BLaER1 treated with 17β-estradiol and CSF1 and Interleukin-3, amounts not matched to agents 10 nM and 100 nM (cell line): ENCODE measurements around the gene DHRS3.

Experiments
- H3K27ac ChIP-seq, 11 experiments: shearing (Covaris generic); formaldehyde crosslinking; 2 replicates each; pipeline ENCODE4 v1.8.1; 2022
- H3K27me3 ChIP-seq, 11 experiments: shearing (Covaris generic); formaldehyde crosslinking; 2 replicates each; pipeline ENCODE4 v1.8.1; 2022
- H3K36me3 ChIP-seq, 11 experiments: shearing (Covaris generic); formaldehyde crosslinking; 2 replicates each; pipeline ENCODE4 v1.8.1; 2022
- H3K4me1 ChIP-seq, 10 experiments: shearing (Covaris generic); formaldehyde crosslinking; 2 replicates each; pipeline ENCODE4 v1.8.1; 2022
- H3K4me2 ChIP-seq, 11 experiments: shearing (Covaris generic); formaldehyde crosslinking; 2 replicates each; pipeline ENCODE4 v1.8.1; 2022
- H3K4me3 ChIP-seq, 10 experiments: shearing (Covaris generic); formaldehyde crosslinking; 2 replicates each; pipeline ENCODE4 v1.8.1; 2022
- H3K9ac ChIP-seq, 11 experiments: shearing (Covaris generic); formaldehyde crosslinking; 2 replicates each; pipeline ENCODE4 v1.8.1; 2022
- H3K9me3 ChIP-seq, 11 experiments: shearing (Covaris generic); formaldehyde crosslinking; replicated peaks in 1 of 11; 2 replicates each; pipeline ENCODE4 v1.8.1; 2022
- H4K20me1 ChIP-seq, 11 experiments: shearing (Covaris generic); formaldehyde crosslinking; 2 replicates each; pipeline ENCODE4 v1.8.1; 2022
- Cebpa-rat ChIP-seq, 11 experiments: shearing (Covaris generic); IDR thresholded peaks; 2 replicates each; pipeline ENCODE4 v1.8.1; 2022

DHRS3 gene

GRCh38 chr1:12537906-12538461, 80.0 kb downstream of the DHRS3 start:
- TF ChIP-seq Cebpa-rat (IDR thresholded peaks at IDR 0.05): no peak
- peaks cover 12 to 27% (median 21%) of the 10 kb centered on the region in 10 experiments for H3K4me1 ChIP-seq
- H3K9me3 ChIP-seq: peaks cover 18 to 36% (median 27%) of the 10 kb centered on the region in 11 experiments
- H3K9ac ChIP-seq: no peak overlapping the region
- H3K27me3 ChIP-seq: no peaks in the 10 kb centered on the region
- H3K36me3 ChIP-seq: peaks cover 0 to 6% (median 0%) of the 10 kb centered on the region in 11 experiments; a peak in 3 of 22 replicates
- H3K4me2 ChIP-seq: no peak overlapping the region
- H3K27ac ChIP-seq: no peak overlapping the region
- no peak overlapping the region for H3K4me3 ChIP-seq
- H4K20me1 ChIP-seq: no peaks in the 10 kb centered on the region; a peak in 1 of 22 replicates

DNA sequence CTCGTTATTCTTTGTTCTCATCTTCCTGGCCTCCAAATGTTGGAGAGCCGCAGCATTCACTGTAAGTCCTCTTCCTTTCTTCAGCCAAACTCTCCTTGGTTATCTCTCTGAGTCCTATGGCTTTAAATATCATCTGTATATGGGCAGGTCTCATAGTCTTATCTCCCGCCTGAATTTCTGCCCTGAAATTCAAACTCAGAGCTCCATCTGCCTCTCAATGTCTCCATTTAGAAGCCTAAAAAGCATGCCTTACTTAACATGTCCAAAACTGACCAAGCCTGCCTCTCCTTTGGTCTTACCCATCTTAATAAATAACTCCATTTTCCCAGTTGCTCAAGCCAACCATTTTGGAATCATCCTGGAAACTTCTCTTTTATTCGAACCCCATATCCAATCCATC, 80.7 kb downstream of the DHRS3 start:
- Histone ChIP-seq H3K4me1 (peaks cover 12 to 23% (median 18%) of the 10 kb centered on the region in 10 experiments), H3K9ac (no peak overlapping the region), H3K27ac (no peak overlapping the region), H3K9me3 (peaks cover 18 to 36% (median 27%) of the 10 kb centered on the region in 11 experiments), H3K4me2 (no peak overlapping the region), H3K27me3 (no peaks in the 10 kb centered on the region), H3K4me3 (no peak overlapping the region), H3K36me3 (peaks cover 0 to 6% (median 0%) of the 10 kb centered on the region in 11 experiments; a peak in 3 of 22 replicates), H4K20me1 (no peaks in the 10 kb centered on the region; a peak in 1 of 22 replicates)
- TF ChIP-seq Cebpa-rat (IDR thresholded peaks at IDR 0.05): no peak

GRCh38 chr1:12536023-12536639, 81.9 kb downstream of the DHRS3 start:
- no peak overlapping the region for H3K4me2 ChIP-seq
- no peak overlapping the region for H3K27ac ChIP-seq
- TF ChIP-seq Cebpa-rat (IDR thresholded peaks at IDR 0.05): no peak
- no peak overlapping the region for H3K4me3 ChIP-seq
- H3K36me3 ChIP-seq: peaks cover 0 to 6% (median 0%) of the 10 kb centered on the region in 11 experiments; a peak in 3 of 22 replicates
- H3K9me3 ChIP-seq: peaks cover 18 to 36% (median 27%) of the 10 kb centered on the region in 11 experiments
- H3K27me3 ChIP-seq: no peaks in the 10 kb centered on the region
- no peak overlapping the region for H3K9ac ChIP-seq
- H4K20me1 ChIP-seq: no peaks in the 10 kb centered on the region; a peak in 1 of 22 replicates
- H3K4me1 ChIP-seq: peaks cover 3 to 11% (median 6%) of the 10 kb centered on the region in 10 experiments

- no peak overlapping the region for H3K9ac ChIP-seq
- peaks cover 18 to 31% (median 26%) of the 10 kb centered on the region in 11 experiments for H3K9me3 ChIP-seq
- H3K27ac ChIP-seq: no peak overlapping the region
- peaks cover 0 to 6% (median 0%) of the 10 kb centered on the region in 11 experiments; a peak in 3 of 22 replicates for H3K36me3 ChIP-seq
- no peak overlapping the region for H3K4me3 ChIP-seq
- no peak overlapping the region for H3K4me2 ChIP-seq
- no peaks in the 10 kb centered on the region for H3K27me3 ChIP-seq
- no peaks in the 10 kb centered on the region for H4K20me1 ChIP-seq
- no peak for TF ChIP-seq Cebpa-rat (IDR thresholded peaks at IDR 0.05)
- peaks cover 0 to 20% (median 0%) of the 10 kb centered on the region in 10 experiments; a peak in 7 of 20 replicates for H3K4me1 ChIP-seq
Observed at GRCh38 chr1:12532405-12533315, 85.3 kb downstream of the DHRS3 start.

GRCh38 chr1:12531179-12531499, 86.9 kb downstream of the DHRS3 start:
- H3K4me3 ChIP-seq: no peak overlapping the region
- H3K4me2 ChIP-seq: no peak overlapping the region
- H3K9ac ChIP-seq: no peak overlapping the region
- H3K4me1 ChIP-seq: peaks cover 0 to 20% (median 0%) of the 10 kb centered on the region in 10 experiments; a peak in 7 of 20 replicates
- H3K9me3 ChIP-seq: peaks cover 6 to 15% (median 11%) of the 10 kb centered on the region in 11 experiments
- no peaks in the 10 kb centered on the region for H3K27me3 ChIP-seq
- no peak for TF ChIP-seq Cebpa-rat (IDR thresholded peaks at IDR 0.05)
- no peak overlapping the region for H3K27ac ChIP-seq
- peaks cover 0 to 6% (median 0%) of the 10 kb centered on the region in 11 experiments; a peak in 3 of 22 replicates for H3K36me3 ChIP-seq
- H4K20me1 ChIP-seq: no peaks in the 10 kb centered on the region

DNA sequence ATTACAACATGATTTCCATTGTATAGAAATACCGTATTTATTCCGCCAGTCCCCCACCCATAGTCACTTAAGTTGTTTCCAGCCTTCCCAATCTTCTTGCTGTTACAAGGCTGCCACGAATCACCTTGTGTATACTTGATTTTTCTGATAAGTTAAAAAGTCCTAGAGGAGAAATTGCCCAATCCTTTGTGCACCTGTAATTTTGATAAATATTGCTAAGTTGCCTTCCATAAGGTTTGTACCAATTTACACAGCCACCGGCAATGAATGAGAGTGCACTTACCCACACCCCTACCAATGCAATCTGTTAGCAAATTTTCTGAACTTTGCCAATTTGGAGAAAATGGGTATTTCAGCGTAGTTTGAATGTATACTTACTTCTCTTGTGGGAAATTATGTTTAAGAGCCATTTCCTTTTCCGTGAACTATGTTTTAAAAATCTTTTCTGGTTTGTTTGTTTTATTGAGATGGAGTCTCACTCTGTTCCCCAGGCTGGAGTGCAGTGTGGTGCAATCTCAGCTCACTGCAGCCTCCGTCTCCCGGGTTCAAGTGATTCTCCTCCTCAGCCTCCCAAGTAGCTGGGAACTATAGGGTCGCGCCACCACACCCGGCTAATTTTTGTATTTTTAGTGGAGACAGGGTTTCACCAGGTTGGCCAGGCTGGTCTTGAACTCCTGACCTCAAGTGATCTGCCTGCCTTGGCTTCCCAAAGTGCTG, 87.4 kb downstream of the DHRS3 start:
- H3K9me3 ChIP-seq: peaks cover under 1 to 10% (median 6%) of the 10 kb centered on the region in 11 experiments; a peak in 19 of 22 replicates
- H3K36me3 ChIP-seq: 0 out of 22 replicates have a peak, but pooled peaks cover 0 to 3% (median 0%) of the 10 kb centered on the region in 11 experiments
- peaks cover 0 to 22% (median 1%) of the 10 kb centered on the region in 10 experiments; a peak in 11 of 20 replicates for H3K4me1 ChIP-seq
- no peaks in the 10 kb centered on the region for H4K20me1 ChIP-seq
- no peak for TF ChIP-seq Cebpa-rat (IDR thresholded peaks at IDR 0.05)
- H3K27ac ChIP-seq: no peak overlapping the region
- H3K27me3 ChIP-seq: no peaks in the 10 kb centered on the region
- H3K9ac ChIP-seq: no peak overlapping the region
- no peak overlapping the region for H3K4me3 ChIP-seq
- H3K4me2 ChIP-seq: no peak overlapping the region

DNA sequence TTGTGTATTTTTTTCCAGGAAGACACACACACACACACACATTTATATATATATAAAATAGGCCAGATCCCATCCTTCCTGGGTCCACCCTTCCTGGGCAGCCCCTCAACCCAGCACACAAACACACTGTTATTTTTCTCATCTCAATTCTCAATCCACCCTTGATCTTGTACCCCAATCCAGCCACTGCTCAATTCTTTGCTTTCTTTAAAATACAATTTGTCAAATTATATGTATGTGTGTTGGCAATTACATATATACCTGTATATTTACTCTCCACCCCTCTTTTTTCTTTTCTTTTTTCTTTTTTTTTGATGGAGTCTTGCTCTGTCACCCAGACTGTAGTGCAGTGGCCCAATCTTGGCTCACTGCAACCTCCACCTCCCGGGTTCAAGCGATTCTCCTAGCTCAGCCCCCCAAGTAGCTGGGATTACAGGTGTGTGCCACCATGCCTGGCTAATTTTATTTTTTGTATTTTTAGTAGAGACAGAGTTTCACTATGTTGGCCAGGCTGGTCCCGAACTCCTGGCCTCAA, 88.3 kb downstream of the DHRS3 start:
- TF ChIP-seq Cebpa-rat (IDR thresholded peaks at IDR 0.05): no peak

More for the DNA sequence above, 88.3 kb downstream of the DHRS3 start:
- no peak overlapping the region for H3K27ac ChIP-seq
- H3K36me3 ChIP-seq: no peaks in the 10 kb centered on the region
- H3K27me3 ChIP-seq: no peaks in the 10 kb centered on the region
- peaks cover 0 to 28% (median 6%) of the 10 kb centered on the region in 10 experiments; a peak in 11 of 20 replicates for H3K4me1 ChIP-seq
- H3K4me2 ChIP-seq: peak overlapping the region in 3 of 11 experiments; percentile 35 to 46 (median 36); a peak in 4 of 22 replicates
- no peaks in the 10 kb centered on the region for H4K20me1 ChIP-seq
- H3K4me3 ChIP-seq: no peak overlapping the region
- H3K9ac ChIP-seq: no peak overlapping the region
- 0 out of 22 replicates have a peak, but pooled peaks cover 0 to 1% (median 0%) of the 10 kb centered on the region in 11 experiments for H3K9me3 ChIP-seq
